Measurements from ENCODE around the gene KLHL30.

The KLHL30 gene, protein sequence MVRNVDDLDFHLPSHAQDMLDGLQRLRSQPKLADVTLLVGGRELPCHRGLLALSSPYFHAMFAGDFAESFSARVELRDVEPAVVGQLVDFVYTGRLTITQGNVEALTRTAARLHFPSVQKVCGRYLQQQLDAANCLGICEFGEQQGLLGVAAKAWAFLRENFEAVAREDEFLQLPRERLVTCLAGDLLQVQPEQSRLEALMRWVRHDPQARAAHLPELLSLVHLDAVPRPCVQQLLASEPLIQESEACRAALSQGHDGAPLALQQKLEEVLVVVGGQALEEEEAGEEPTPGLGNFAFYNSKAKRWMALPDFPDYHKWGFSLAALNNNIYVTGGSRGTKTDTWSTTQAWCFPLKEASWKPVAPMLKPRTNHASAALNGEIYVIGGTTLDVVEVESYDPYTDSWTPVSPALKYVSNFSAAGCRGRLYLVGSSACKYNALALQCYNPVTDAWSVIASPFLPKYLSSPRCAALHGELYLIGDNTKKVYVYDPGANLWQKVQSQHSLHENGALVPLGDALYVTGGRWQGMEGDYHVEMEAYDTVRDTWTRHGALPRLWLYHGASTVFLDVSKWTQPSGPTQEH

DNA sequence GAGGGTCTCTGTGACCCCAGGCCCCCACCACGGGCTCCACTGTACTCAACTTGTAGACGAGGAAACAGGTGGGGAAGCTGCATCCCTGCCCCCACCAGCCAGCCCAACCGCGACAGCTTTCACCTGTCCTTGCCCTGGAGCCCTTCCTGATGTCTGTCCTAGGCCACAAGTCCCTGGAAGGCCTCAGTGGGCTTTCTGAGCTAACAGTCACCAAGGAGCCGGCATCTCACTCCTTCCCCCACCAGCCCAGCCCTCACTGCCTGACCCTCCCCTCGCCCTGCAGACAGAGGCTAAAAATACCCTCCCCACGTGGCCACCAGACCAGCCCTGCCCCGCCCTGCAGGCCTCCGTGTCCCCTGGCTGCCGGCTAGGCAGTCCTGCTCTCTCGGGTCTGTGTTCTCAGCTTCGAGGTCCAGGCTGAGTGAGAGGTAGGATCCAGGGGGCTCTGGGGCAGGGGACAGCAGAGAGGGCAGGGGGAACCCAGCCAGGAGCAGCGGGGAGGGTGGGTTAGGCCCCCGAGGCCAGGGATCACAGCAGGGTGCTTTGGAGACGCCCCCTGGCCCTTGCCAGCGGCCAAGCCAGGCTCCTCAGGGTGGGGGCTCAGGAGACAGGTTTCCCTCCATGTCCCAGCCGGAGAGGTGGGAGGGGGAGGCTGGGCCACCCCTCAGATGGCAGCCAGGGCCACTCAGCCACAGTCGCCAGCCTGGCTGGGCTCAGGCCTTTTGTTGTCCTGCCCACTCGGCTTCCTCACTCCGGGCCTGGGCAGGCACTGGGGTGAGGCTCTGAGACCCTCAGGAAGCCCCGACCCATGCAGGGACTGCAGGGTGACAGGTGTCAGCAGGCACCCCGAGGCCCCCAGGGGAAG lies at the start of gene KLHL30:
Gene KLHL30, plus strand, starts transcription at position 338 of the 865 bp plus-strand sequence. CDS start 2,087 bp downstream, outside the sequence.
- DNase-seq (ENCODE audit: low read depth): no peak

GRCh38 chr2:238090887-238091286 lies 47.6 kb upstream of the KLHL30 start:
- no peak for DNase-seq (ENCODE audit: low read depth)

GRCh38 chr2:238091436-238092060 lies 46.9 kb upstream of the KLHL30 start:
- DNase-seq (ENCODE audit: low read depth): no peak

DNA sequence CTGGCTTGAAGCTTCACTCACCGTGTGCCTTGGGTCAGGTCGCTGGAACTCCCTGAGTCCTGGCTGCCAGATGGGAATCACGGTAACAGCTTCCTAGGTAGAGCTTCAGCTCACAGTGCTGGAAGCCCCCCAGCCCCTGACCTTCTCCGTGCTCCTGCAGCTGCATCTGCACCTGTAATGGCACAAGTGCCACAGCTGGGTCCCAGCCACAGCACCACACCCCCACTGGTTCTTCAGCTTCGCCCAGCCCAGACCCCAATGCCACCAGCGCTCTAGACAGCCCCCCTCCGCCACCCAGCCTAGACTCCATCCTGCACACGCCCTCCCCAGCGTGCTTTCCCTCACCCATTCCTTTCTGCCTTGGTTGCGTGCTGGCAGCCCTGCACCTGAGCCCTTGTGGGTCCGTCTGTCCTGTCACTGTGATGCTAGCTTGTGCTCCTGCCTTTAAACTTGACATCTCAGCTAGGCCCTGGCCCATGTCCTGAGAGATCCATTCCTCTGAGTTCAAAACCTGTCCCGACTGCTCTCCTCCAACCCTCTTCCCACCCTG lies 45.9 kb upstream of the KLHL30 start:
- DNase-seq (ENCODE audit: low read depth): no peak

DNA sequence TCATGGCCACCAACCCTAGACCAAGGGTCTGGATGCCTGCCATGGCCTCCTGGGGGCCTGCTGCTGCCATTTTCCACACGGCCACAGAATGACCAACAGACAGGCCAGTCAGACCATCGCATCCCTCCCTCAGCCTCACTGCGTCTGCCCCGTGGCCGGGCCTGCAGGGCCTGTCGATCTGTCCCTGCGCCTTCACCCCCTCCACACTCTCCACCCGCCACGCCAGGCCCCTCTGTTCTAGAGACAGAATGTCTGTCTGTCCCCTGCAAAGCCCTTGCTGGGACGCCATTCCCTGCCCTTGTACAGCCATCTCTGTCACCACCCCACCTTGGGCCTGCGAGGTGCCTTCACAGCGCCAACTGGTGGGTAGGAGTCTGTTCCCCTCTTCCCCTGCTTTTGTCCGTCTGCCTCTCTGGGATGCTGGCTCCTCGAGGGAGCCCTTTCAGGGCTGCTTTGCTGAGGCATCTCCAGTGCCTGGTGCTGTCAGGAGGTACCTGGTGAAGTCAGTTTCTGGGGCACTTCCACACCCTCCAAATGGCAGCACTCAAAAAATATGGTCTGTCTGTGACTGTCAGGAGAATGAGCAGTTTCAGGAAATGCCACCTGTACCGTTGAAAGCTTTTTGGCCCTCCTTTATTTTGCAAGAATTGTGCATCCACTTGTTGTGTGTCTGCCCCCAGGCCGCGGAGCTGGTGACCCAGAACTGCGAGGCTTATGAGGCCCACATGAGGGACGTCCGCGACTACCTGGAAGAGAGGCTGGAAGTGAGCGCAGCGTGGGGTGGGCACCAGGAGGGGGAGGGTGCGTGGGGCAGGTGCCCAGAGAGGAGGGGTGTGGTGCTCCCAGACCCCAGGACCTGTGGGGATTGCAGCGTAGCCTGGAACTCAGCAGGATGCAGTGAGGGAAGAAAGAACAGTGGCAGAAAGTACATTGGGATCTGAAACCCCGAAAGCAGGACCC lies 45.0 kb upstream of the KLHL30 start:
- no peak for DNase-seq (ENCODE audit: low read depth)

- no peak for DNase-seq (ENCODE audit: low read depth)
Observed at GRCh38 chr2:238094438-238095022, 43.9 kb upstream of the KLHL30 start.

DNA sequence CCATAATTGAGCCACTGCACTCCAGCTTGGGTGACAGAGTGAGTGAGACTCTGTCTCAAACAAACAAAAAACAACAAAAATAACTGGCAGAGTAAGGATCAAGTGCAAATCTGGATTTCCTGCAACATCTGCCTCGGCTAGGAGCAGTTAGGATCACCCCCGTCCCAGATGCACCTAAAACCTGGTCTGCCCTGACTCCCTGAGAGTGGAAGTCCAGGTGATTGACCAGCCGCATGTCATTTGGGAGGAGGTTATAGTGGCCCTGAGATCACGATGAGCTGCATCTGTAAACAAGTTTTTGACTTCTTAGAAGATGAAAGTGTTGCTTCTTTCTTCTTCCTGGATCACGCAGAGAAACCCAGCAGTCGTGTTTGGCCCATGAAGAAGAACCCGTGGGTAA lies 43.3 kb upstream of the KLHL30 start:
- DNase-seq (ENCODE audit: low read depth): no peak

- DNase-seq (ENCODE audit: low read depth): no peak
Observed at GRCh38 chr2:238096311-238097011, 42.0 kb upstream of the KLHL30 start.

DNA sequence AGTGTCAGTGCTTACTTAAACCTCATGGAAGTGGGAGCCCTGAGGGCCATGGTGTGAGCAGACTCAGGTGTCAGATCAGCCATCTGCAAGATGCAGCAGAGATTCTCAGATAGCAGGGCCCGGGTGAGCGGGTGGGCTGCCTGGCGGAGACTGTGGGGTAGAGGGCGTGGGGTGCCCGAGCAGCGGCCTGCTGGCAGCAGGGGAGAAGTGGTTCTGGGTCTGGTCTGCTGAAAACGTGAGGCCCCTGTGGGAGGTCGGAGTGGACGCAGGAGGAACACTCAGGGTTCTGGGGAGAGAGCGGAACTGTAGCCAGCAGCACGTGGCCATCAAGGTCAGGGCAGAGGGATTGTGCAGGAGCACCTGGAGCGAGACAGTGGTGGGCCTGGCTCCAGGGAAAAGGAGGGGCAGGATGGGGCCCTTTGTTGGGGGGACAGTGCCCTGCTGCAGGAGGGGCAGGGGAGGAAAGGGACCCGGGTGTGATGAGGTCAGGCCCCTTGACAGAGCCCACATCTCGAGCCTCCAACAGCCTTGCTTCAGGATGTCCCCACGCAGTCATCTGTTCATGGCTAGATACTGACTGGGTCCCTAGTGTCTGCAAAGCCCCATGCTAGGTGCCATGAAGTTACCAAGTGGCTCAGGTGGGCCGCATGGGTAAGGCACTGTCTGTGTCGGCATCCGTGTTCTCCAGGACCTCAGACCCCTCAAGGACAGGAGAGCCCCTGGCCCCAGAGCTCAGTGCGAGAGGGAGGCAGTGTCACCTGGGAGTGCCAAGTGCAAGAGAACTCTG lies 41.1 kb upstream of the KLHL30 start:
- no peak for DNase-seq (ENCODE audit: low read depth)

DNA sequence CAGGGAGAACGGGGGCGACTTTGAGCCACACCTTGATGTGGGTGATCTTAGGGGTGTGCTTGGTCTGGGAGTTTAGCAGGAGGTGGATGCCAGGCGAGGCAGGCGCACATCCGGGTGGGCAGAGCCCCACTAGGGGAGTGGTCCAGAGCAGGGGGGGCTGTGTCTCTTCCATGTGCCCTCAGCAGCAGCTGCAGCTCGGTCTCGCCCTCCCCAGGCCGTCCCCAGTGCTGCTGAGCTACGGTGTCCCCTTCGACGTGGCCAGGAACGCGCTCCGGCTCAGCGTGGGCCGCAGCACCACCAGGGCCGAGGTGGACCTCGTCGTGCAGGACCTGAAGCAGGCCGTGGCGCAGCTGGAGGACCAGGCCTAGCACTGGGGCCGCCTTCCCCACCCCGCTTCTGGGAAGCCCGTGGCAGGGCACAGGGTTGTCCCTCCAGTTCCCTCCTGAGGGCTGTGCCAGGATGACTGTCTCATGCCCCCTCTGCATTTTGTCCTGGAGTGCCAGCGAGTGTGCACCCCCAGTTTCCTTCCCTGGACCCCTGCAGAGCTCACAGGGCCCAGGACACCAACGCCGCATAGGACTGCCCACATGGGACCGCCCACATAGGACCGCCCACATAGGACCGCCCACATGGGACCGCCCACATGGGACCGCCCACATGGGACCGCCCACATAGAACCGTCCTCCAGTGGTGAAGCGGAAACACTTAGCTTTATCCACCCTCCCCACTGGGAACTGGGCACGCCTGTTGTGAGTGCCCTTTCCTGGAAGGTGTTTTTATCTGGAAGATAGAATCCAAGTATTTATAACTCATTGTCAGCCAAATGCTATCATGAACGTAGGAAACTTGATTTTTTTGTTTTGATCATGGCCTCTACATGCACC lies 40.2 kb upstream of the KLHL30 start:
- DNase-seq (ENCODE audit: low read depth): no peak

GRCh38 chr2:238098901-238099713 lies 39.4 kb upstream of the KLHL30 start:
- no peak for DNase-seq (ENCODE audit: low read depth)

GRCh38 chr2:238099714-238100048 lies 38.8 kb upstream of the KLHL30 start:
- DNase-seq (ENCODE audit: low read depth): no peak

GRCh38 chr2:238100049-238100820 lies 38.2 kb upstream of the KLHL30 start, which contains the start of gene ESPNL:
Gene ESPNL (plus strand): TSS chr2:238100340. CDS start chr2:238100420, 80 bp downstream.
- DNase-seq (ENCODE audit: low read depth): no peak

GRCh38 chr2:238100821-238101771 lies 37.4 kb upstream of the KLHL30 start:
- no peak for DNase-seq (ENCODE audit: low read depth)
